IPS DF 4.7 (cell line): Measurements from ENCODE around the gene ZBTB11.
"Not testable (repeated sequence)": the region's sequence is repeated elsewhere in the genome, so short reads cannot be mapped to it uniquely, and the experiment has no call there.

ENCODE experiments used
- DNase-seq: peaks from one replicate; pipeline ENCODE4 v3.0.0-alpha.2; 2013; ENCODE audit warnings: low spot score; ENCODE audit errors: extremely low read depth

ZBTB11 gene

GRCh38 chr3:101643861-101644613, 32.9 kb downstream of the ZBTB11 start:
- DNase-seq = no peak

GRCh38 chr3:101643009-101643844, 33.7 kb downstream of the ZBTB11 start:
- no peak for DNase-seq

- DNase-seq = no peak
Measured at GRCh38 chr3:101642441-101642840, 34.5 kb downstream of the ZBTB11 start.

GRCh38 chr3:101641397-101642115, 35.4 kb downstream of the ZBTB11 start:
- DNase-seq = not testable (repeated sequence)

GRCh38 chr3:101640256-101640655, 36.7 kb downstream of the ZBTB11 start:
- no peak for DNase-seq

GRCh38 chr3:101639280-101639963, 37.5 kb downstream of the ZBTB11 start:
- no peak for DNase-seq

GRCh38 chr3:101638261-101638745, 38.6 kb downstream of the ZBTB11 start:
- no peak for DNase-seq

GRCh38 chr3:101637451-101637850, 39.5 kb downstream of the ZBTB11 start:
- no peak for DNase-seq

GRCh38 chr3:101635954-101636798, 40.8 kb downstream of the ZBTB11 start:
- DNase-seq = no peak

- no peak for DNase-seq
Measured at GRCh38 chr3:101635345-101635744, 41.6 kb downstream of the ZBTB11 start.

- no peak for DNase-seq
Measured at GRCh38 chr3:101634591-101635196, 42.2 kb downstream of the ZBTB11 start.

GRCh38 chr3:101633186-101633585, 43.7 kb downstream of the ZBTB11 start:
- DNase-seq = no peak

GRCh38 chr3:101632586-101632985, 44.3 kb downstream of the ZBTB11 start:
- DNase-seq = no peak

- not testable (repeated sequence) for DNase-seq
Measured at GRCh38 chr3:101631959-101632358, 45.0 kb downstream of the ZBTB11 start.

- DNase-seq = no peak
Measured at GRCh38 chr3:101631098-101631796, 45.7 kb downstream of the ZBTB11 start.

- DNase-seq = no peak
Measured at GRCh38 chr3:101629219-101629618, 47.7 kb downstream of the ZBTB11 start.

- no peak for DNase-seq
Measured at GRCh38 chr3:101625879-101626278, 51.1 kb downstream of the ZBTB11 start.

- DNase-seq = no peak
Measured at GRCh38 chr3:101624857-101625256, 52.1 kb downstream of the ZBTB11 start.

GRCh38 chr3:101623656-101624055, 53.3 kb downstream of the ZBTB11 start:
- DNase-seq = no peak
